Measurements from ENCODE around the gene RNF123.

GRCh38 chr3:49642708-49643145 is 46.6 kb upstream of the RNF123 start:
- TF ChIP-seq EZH2 (IDR thresholded peaks at IDR 0.05; ENCODE audit: insufficient read depth, poor library complexity, severe bottlenecking) (no peak), EZH2phosphoT487 (IDR thresholded peaks at IDR 0.05; ENCODE audit: insufficient read depth, low read depth) (no peak)
